WTC11 (cell line): Measurements from ENCODE around the gene SBNO2. TPM values are rescaled to one million over a fixed set of nuclear protein-coding genes. Genes with fewer than 3 reads are reported as not detected.

Source experiments
- ATAC-seq: fragments of 200-7000 bp; cut with Tn5 transposase; 2 replicates; pipeline ENCODE4 v1.10.0; 2021; ENCODE audit warnings: mild to moderate bottlenecking, moderate library complexity
- CTCF ChIA-PET: fragments of 300-600 bp; sonication (Branson Sonifier 250); formaldehyde crosslinking; loops from one replicate; lab custom pipeline; 2021; ENCODE audit warnings: antibody characterized with exemption; lab: Charles Lee
- POLR2A ChIA-PET: fragments of 350-600 bp; sonication (Branson Sonifier 250); formaldehyde crosslinking; loops from one replicate; lab custom pipeline; 2021; ENCODE audit warnings: antibody characterized with exemption; lab: Charles Lee
- DNase-seq: peaks from one replicate; pipeline ENCODE4 v3.0.0; 2021; ENCODE audit warnings: low spot score
- H3K27ac Mint-ChIP-seq: 2 replicates; pipeline ENCODE4 v1.8.0; 2021; ENCODE audit warnings: mixed read lengths
- H3K27me3 Mint-ChIP-seq: 2 replicates; pipeline ENCODE4 v1.8.0; 2021; ENCODE audit warnings: low read depth, mild to moderate bottlenecking, moderate library complexity, mixed read lengths
- H3K36me3 Mint-ChIP-seq: 2 replicates; pipeline ENCODE4 v1.8.0; 2021; ENCODE audit warnings: mixed read lengths
- H3K4me1 Mint-ChIP-seq: 2 replicates; pipeline ENCODE4 v1.8.0; 2022; ENCODE audit warnings: mixed read lengths
- H3K4me3 Mint-ChIP-seq: 2 replicates; pipeline ENCODE4 v1.8.0; 2021; ENCODE audit warnings: mild to moderate bottlenecking, moderate library complexity, mixed read lengths
- H3K9me3 Mint-ChIP-seq: 2 replicates; pipeline ENCODE4 v1.8.0; 2021; ENCODE audit warnings: mixed read lengths
- ELF4 ChIP-seq: sonication (generic); formaldehyde crosslinking; IDR thresholded peaks from 2 replicates; pipeline ENCODE4 v1.8.1; 2022; ENCODE audit warnings: low read depth, mild to moderate bottlenecking, moderate library complexity, missing genetic modification reagents
- ESRRA ChIP-seq: sonication (generic); formaldehyde crosslinking; IDR thresholded peaks from 2 replicates; pipeline ENCODE4 v1.8.1; 2022; ENCODE audit warnings: mild to moderate bottlenecking, missing genetic modification reagents, borderline replicate concordance
- ETV6 ChIP-seq: sonication (generic); formaldehyde crosslinking; IDR thresholded peaks from 2 replicates; pipeline ENCODE4 v1.8.1; 2022; ENCODE audit warnings: mild to moderate bottlenecking, missing genetic modification reagents
- GABPB1 ChIP-seq: sonication (generic); formaldehyde crosslinking; IDR thresholded peaks from 2 replicates; pipeline ENCODE4 v1.8.1; 2023; ENCODE audit warnings: mild to moderate bottlenecking, missing genetic modification reagents
- JUN ChIP-seq: sonication (generic); formaldehyde crosslinking; IDR thresholded peaks from 2 replicates; pipeline ENCODE4 v1.8.0; 2023; ENCODE audit warnings: mild to moderate bottlenecking, missing genetic modification reagents
- KAT7 ChIP-seq: sonication (generic); formaldehyde crosslinking; IDR thresholded peaks from 2 replicates; pipeline ENCODE4 v1.8.1; 2023; ENCODE audit warnings: missing genetic modification reagents, mild to moderate bottlenecking, borderline replicate concordance
- MYBL2 ChIP-seq: sonication (generic); formaldehyde crosslinking; IDR thresholded peaks from 2 replicates; pipeline ENCODE4 v1.8.1; 2023; ENCODE audit warnings: mild to moderate bottlenecking, moderate library complexity, missing genetic modification reagents
- NFATC4 ChIP-seq: fragments of 250-450 bp; sonication (Bioruptor Pico); IDR thresholded peaks from 2 replicates; pipeline ENCODE4 v1.9.0; 2021; ENCODE audit warnings: mild to moderate bottlenecking
- NFE2L1 ChIP-seq: sonication (generic); formaldehyde crosslinking; IDR thresholded peaks from 2 replicates; pipeline ENCODE4 v1.8.1; 2023; ENCODE audit warnings: missing genetic modification reagents
- NR2C2 ChIP-seq: sonication (generic); formaldehyde crosslinking; IDR thresholded peaks from 2 replicates; pipeline ENCODE4 v1.8.0; 2022; ENCODE audit warnings: mild to moderate bottlenecking, missing genetic modification reagents
- PRRX2 ChIP-seq: fragments of 250-450 bp; sonication (Bioruptor Pico); IDR thresholded peaks from 2 replicates; pipeline ENCODE4 v1.8.0; 2021; ENCODE audit warnings: mild to moderate bottlenecking
- RELA ChIP-seq: sonication (generic); formaldehyde crosslinking; IDR thresholded peaks from 2 replicates; pipeline ENCODE4 v1.8.1; 2022; ENCODE audit warnings: missing genetic modification reagents, mild to moderate bottlenecking, borderline replicate concordance
- ZNF396 ChIP-seq: fragments of 250-450 bp; sonication (Bioruptor Pico); IDR thresholded peaks from 2 replicates; pipeline ENCODE4 v1.8.0; 2021; ENCODE audit warnings: mild to moderate bottlenecking, moderate library complexity, borderline replicate concordance
- total RNA-seq: library from RNA; stranded (reverse); gene quantifications from 3 replicates; pipeline ENCODE4 v1.2.3, GENCODE V29; 2021
- TF ChIP-seq, protein P1 (sequence below): sonication (generic); formaldehyde crosslinking; IDR thresholded peaks from 2 replicates; pipeline ENCODE4 v1.8.0; 2022; ENCODE audit warnings: mild to moderate bottlenecking, missing genetic modification reagents
- TF ChIP-seq, protein P2 (sequence below): sonication (generic); formaldehyde crosslinking; IDR thresholded peaks from 2 replicates; pipeline ENCODE4 v1.8.1; 2023; ENCODE audit warnings: mild to moderate bottlenecking, missing genetic modification reagents, moderate library complexity
- TF ChIP-seq, protein P3 (sequence below): sonication (generic); formaldehyde crosslinking; IDR thresholded peaks from 2 replicates; pipeline ENCODE4 v1.8.1; 2022; ENCODE audit warnings: mild to moderate bottlenecking, moderate library complexity, missing genetic modification reagents
- TF ChIP-seq, protein P4 (sequence below): sonication (generic); formaldehyde crosslinking; IDR thresholded peaks from 2 replicates; pipeline ENCODE4 v1.8.1; 2022; ENCODE audit warnings: mild to moderate bottlenecking, missing genetic modification reagents, moderate library complexity, borderline replicate concordance
- TF ChIP-seq, protein P5 (sequence below): sonication (generic); formaldehyde crosslinking; IDR thresholded peaks from 2 replicates; pipeline ENCODE4 v1.8.1; 2023; ENCODE audit warnings: mild to moderate bottlenecking, missing genetic modification reagents, borderline replicate concordance
- TF ChIP-seq, protein P6 (sequence below): sonication (generic); formaldehyde crosslinking; IDR thresholded peaks from 2 replicates; pipeline ENCODE4 v1.8.1; 2022; ENCODE audit warnings: low read depth, mild to moderate bottlenecking, moderate library complexity, missing genetic modification reagents, borderline replicate concordance

Gene SBNO2
- total RNA-seq, 1 experiment from 2014 or later = 57.3 TPM

DNA sequence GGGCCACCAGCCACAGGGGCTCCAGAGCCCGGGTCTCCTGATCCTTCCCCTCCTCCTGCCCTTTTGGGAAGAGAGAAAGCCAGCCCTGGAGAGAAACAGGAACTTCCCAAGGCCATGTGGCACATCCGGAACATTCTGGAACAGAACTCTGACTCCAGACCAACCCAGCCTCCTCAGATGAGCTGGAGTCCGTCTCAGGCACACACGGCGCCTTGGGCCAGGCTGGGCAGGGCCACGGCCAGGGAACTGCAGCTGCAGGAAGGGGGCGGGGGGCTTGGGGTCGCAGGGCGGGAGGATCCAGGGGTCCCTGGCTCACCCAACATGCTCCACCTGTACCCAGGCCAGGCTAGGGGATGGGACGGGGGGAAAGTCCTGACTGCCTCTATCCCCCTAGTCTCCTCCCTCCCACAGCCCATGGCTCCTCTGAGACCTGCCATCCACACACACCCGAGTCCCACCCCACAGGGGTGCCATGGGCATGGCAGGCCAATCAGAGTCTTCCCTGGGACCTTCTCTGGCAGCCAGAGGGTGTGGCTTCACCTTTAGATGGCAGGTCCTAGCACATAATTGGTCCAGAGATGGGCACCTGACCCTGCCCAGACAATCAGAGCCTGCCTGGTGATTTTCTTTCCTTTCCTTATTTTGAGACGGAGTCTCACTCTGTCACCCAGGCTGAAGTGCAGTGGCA, 22.9 kb downstream of the SBNO2 start:
- ChIA-PET CTCF (no interaction called here), POLR2A (no interaction called here)
- Mint-ChIP-seq H3K27me3 (no peaks in the 10 kb centered on the region), H3K4me1 (peaks cover 7% of the 10 kb centered on the region), H3K9me3 (no peaks in the 10 kb centered on the region), H3K4me3 (no peak overlapping the region), H3K27ac (no peak overlapping the region), H3K36me3 (peaks cover 12% of the 10 kb centered on the region)
- ATAC-seq = no peak
- no peak for DNase-seq
- TF ChIP-seq, protein P1, sequence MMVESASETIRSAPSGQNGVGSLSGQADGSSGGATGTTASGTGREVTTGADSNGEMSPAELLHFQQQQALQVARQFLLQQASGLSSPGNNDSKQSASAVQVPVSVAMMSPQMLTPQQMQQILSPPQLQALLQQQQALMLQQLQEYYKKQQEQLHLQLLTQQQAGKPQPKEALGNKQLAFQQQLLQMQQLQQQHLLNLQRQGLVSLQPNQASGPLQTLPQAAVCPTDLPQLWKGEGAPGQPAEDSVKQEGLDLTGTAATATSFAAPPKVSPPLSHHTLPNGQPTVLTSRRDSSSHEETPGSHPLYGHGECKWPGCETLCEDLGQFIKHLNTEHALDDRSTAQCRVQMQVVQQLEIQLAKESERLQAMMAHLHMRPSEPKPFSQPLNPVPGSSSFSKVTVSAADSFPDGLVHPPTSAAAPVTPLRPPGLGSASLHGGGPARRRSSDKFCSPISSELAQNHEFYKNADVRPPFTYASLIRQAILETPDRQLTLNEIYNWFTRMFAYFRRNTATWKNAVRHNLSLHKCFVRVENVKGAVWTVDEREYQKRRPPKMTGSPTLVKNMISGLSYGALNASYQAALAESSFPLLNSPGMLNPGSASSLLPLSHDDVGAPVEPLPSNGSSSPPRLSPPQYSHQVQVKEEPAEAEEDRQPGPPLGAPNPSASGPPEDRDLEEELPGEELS (CRISPR knock-in tag) = no peak
- TF ChIP-seq, protein P2, sequence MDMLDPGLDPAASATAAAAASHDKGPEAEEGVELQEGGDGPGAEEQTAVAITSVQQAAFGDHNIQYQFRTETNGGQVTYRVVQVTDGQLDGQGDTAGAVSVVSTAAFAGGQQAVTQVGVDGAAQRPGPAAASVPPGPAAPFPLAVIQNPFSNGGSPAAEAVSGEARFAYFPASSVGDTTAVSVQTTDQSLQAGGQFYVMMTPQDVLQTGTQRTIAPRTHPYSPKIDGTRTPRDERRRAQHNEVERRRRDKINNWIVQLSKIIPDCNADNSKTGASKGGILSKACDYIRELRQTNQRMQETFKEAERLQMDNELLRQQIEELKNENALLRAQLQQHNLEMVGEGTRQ = 0 out of 2 replicates have a peak, but pooled peaks have one; percentile 19
- no peak for TF ChIP-seq PRRX2 (CRISPR knock-in tag)

DNA sequence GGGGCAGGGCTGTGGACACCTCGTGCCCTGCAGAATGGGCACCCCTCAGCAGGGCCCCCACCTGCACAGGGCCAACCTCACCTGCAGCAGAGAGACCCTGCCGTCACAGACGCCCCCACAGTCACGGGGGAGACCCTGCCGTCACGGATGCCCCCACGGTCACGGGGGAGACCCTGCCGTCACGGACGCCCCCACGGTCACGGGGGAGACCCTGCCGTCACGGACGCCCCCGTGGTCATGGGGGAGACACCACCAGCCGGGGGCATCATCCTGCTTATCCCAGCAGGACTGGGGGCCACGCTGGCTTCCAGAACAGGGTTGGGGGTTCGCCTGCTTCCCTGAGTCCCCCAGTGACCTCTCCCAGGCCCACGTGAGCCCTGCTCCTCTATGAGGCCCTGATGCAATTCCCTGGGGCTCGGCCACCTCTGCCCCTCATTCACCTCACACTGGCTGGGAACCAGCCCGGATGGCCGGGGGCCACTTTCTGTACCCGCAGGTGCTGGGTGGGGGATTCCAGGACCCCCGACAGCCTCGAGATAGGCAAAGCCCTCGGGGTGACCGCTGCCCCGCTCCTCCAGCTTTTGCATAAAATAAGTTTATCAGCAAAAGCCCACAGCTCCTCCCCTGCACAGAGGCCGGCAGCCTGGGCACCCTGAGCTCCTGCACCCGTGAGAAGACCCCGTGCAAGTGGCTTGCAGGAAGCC, 23.6 kb downstream of the SBNO2 start:
- ChIA-PET CTCF (interaction anchor here (0.6 kb wide), 1 partner anchor 17 kb away, joined by 3 read pairs; no protein-coding TSS in a partner anchor), POLR2A (no interaction called here)
- Mint-ChIP-seq H3K27ac (no peak overlapping the region), H3K36me3 (peaks cover 12% of the 10 kb centered on the region), H3K4me1 (peaks cover 10% of the 10 kb centered on the region), H3K9me3 (no peaks in the 10 kb centered on the region), H3K27me3 (no peaks in the 10 kb centered on the region), H3K4me3 (no peak overlapping the region)
- ATAC-seq (no peak), DNase-seq (peak; percentile 11)
- TF ChIP-seq ZNF396 (CRISPR knock-in tag) (no peak), GABPB1 (CRISPR knock-in tag) (no peak), KAT7 (CRISPR knock-in tag) (no peak), ELF4 (no peak), ETV6 (no peak), NR2C2 (CRISPR knock-in tag) (no peak), NFATC4 (CRISPR knock-in tag) (no peak), NFE2L1 (CRISPR knock-in tag) (no peak)
- TF ChIP-seq, protein P3, sequence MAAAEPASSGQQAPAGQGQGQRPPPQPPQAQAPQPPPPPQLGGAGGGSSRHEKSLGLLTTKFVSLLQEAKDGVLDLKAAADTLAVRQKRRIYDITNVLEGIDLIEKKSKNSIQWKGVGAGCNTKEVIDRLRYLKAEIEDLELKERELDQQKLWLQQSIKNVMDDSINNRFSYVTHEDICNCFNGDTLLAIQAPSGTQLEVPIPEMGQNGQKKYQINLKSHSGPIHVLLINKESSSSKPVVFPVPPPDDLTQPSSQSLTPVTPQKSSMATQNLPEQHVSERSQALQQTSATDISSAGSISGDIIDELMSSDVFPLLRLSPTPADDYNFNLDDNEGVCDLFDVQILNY (CRISPR knock-in tag) = no peak
- TF ChIP-seq, protein P4, sequence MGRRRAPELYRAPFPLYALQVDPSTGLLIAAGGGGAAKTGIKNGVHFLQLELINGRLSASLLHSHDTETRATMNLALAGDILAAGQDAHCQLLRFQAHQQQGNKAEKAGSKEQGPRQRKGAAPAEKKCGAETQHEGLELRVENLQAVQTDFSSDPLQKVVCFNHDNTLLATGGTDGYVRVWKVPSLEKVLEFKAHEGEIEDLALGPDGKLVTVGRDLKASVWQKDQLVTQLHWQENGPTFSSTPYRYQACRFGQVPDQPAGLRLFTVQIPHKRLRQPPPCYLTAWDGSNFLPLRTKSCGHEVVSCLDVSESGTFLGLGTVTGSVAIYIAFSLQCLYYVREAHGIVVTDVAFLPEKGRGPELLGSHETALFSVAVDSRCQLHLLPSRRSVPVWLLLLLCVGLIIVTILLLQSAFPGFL (CRISPR knock-in tag) = no peak

DNA sequence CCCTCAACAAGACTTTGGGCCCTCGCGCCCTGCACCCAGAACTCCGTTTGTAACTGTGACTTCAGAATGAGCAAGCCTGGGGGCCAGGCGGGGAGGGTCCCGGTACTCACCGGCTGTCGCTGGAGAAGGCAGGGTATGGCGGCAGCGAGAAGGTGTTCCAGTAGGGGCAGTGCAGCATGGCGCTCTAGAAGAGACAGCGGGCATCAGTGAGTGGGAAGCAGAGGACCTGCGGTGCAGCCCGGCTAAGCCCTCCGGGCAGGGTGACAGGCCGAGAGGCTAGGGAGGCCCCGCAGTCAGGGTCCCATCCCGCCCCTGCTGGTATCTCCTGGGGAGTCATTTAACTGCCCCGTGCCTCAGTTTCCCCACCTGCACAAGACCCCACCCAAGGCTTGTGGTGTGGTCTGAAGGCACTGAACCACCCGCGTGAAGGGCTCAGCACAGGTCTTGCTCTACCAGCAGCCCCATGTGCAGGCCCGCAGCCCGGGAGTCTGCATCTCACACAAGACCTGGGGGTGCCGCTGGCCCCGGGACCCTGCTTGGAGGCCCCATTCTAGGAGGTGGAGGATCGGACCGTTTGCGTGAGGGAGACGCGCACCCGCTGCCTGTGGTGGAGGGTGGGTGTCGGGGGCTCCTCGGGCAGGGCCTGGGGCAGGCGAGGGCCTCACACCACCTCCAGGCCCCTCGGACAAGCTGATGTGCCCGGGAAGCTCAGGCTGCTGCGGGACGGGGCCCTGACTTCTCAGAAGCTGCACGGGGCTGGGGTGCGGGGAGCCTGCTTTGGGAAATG, 24.6 kb downstream of the SBNO2 start:
- Mint-ChIP-seq H3K36me3 (peaks cover 17% of the 10 kb centered on the region), H3K4me1 (peaks cover 10% of the 10 kb centered on the region), H3K4me3 (no peak overlapping the region), H3K27ac (peak overlapping the region; percentile 27; the same call in 1 of the 2 replicates), H3K9me3 (no peaks in the 10 kb centered on the region), H3K27me3 (no peaks in the 10 kb centered on the region)
- peak; percentile 19 for DNase-seq
- ChIA-PET CTCF (interaction anchor here (0.6 kb wide), 1 partner anchor 18 kb away, joined by 3 read pairs; no protein-coding TSS in a partner anchor), POLR2A (no interaction called here)
- ATAC-seq = no peak
- TF ChIP-seq KAT7 (CRISPR knock-in tag) = no peak
- no peak for TF ChIP-seq JUN (CRISPR knock-in tag)
- TF ChIP-seq, protein P5, sequence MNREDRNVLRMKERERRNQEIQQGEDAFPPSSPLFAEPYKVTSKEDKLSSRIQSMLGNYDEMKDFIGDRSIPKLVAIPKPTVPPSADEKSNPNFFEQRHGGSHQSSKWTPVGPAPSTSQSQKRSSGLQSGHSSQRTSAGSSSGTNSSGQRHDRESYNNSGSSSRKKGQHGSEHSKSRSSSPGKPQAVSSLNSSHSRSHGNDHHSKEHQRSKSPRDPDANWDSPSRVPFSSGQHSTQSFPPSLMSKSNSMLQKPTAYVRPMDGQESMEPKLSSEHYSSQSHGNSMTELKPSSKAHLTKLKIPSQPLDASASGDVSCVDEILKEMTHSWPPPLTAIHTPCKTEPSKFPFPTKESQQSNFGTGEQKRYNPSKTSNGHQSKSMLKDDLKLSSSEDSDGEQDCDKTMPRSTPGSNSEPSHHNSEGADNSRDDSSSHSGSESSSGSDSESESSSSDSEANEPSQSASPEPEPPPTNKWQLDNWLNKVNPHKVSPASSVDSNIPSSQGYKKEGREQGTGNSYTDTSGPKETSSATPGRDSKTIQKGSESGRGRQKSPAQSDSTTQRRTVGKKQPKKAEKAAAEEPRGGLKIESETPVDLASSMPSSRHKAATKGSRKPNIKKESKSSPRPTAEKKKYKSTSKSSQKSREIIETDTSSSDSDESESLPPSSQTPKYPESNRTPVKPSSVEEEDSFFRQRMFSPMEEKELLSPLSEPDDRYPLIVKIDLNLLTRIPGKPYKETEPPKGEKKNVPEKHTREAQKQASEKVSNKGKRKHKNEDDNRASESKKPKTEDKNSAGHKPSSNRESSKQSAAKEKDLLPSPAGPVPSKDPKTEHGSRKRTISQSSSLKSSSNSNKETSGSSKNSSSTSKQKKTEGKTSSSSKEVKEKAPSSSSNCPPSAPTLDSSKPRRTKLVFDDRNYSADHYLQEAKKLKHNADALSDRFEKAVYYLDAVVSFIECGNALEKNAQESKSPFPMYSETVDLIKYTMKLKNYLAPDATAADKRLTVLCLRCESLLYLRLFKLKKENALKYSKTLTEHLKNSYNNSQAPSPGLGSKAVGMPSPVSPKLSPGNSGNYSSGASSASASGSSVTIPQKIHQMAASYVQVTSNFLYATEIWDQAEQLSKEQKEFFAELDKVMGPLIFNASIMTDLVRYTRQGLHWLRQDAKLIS (CRISPR knock-in tag) = no peak
- no peak for TF ChIP-seq GABPB1 (CRISPR knock-in tag)
- TF ChIP-seq, protein P6, sequence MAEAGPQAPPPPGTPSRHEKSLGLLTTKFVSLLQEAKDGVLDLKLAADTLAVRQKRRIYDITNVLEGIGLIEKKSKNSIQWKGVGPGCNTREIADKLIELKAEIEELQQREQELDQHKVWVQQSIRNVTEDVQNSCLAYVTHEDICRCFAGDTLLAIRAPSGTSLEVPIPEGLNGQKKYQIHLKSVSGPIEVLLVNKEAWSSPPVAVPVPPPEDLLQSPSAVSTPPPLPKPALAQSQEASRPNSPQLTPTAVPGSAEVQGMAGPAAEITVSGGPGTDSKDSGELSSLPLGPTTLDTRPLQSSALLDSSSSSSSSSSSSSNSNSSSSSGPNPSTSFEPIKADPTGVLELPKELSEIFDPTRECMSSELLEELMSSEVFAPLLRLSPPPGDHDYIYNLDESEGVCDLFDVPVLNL = no peak
- TF ChIP-seq RELA (CRISPR knock-in tag) = no peak
- TF ChIP-seq PRRX2 (CRISPR knock-in tag) = no peak
- TF ChIP-seq ESRRA (CRISPR knock-in tag) = no peak
- TF ChIP-seq MYBL2 (CRISPR knock-in tag) = no peak
